GM12892 (cell line): Measurements from ENCODE around the gene RPIA.

Experiments
- POLR2A ChIP-seq: IDR thresholded peaks from 2 replicates; pipeline ENCODE4 v1.6.1; 2011; ENCODE audit warnings: low read depth, low read length, control low read depth
- POLR2AphosphoS5 ChIP-seq: IDR thresholded peaks from 2 replicates; pipeline ENCODE4 v1.6.1; 2011; ENCODE audit warnings: low read depth, low read length, control low read depth
- TAF1 ChIP-seq: IDR thresholded peaks from 2 replicates; pipeline ENCODE4 v1.6.1; 2011; ENCODE audit warnings: low read depth, mild to moderate bottlenecking, control low read depth, low read length, borderline replicate concordance

- TF ChIP-seq POLR2A (no peak), POLR2AphosphoS5 (no peak), TAF1 (no peak)
These were observed 33.1 kb upstream of the RPIA start for GRCh38 chr2:88658326-88658725.
